Panc1 (cell line): Measurements from ENCODE around the gene FCAMR. TPM values are rescaled to one million over a fixed set of nuclear protein-coding genes. Genes with fewer than 3 reads are reported as not detected.

Source experiments
- ATAC-seq: fragments of 200-7000 bp; cut with Tn5 transposase; 2 replicates; pipeline ENCODE4 v1.9.1; 2020; ENCODE audit warnings: mild to moderate bottlenecking, moderate library complexity
- BruUV-seq: library from RNA; stranded (reverse); fragments of 400-500 nt; replicated peaks from 2 replicates; lab custom pipeline; 2021; lab: Mats Ljungman, UMichigan
- CTCF ChIA-PET: fragments of 300-600 bp; sonication (Branson Sonifier 250); formaldehyde crosslinking; loops from one replicate; lab custom pipeline; 2022; ENCODE audit warnings: antibody characterized with exemption; lab: Charles Lee
- POLR2A ChIA-PET: fragments of 300-600 bp; sonication (Branson Sonifier 250); formaldehyde crosslinking; loops from one replicate; lab custom pipeline; 2022; ENCODE audit warnings: antibody characterized with exemption; lab: Charles Lee
- DNase-seq: peaks from one replicate; pipeline ENCODE4 v3.0.0-alpha.2; 2010; ENCODE audit warnings: low read depth, low spot score
- H3K27ac ChIP-seq: 2 replicates; pipeline ENCODE4 v1.5.1; 2011; ENCODE audit warnings: mild to moderate bottlenecking, low read length, inconsistent platforms
- H3K27me3 ChIP-seq: fragments of 200-500 bp; sonication (Bioruptor generic); 2 replicates; pipeline ENCODE4 v1.6.0; 2014; ENCODE audit warnings: low read length, inconsistent platforms; ENCODE audit not compliant: control insufficient read depth, insufficient read depth
- H3K36me3 ChIP-seq: fragments of 200-500 bp; sonication (Bioruptor generic); 2 replicates; pipeline ENCODE4 v1.5.1; 2014; ENCODE audit warnings: inconsistent platforms, mild to moderate bottlenecking, low read length, moderate library complexity; ENCODE audit not compliant: control insufficient read depth, insufficient read depth
- H3K4me1 ChIP-seq: 2 replicates; pipeline ENCODE4 v1.5.1; 2011; ENCODE audit warnings: inconsistent platforms, mild to moderate bottlenecking, low read length, moderate library complexity; ENCODE audit not compliant: control insufficient read depth, insufficient read depth
- H3K4me3 ChIP-seq, 2 experiments: 2 replicates each; pipeline ENCODE4 v1.5.1; 2011 to 2012; ENCODE audit warnings: low read depth in 2 of 2, low read length in 2 of 2, mild to moderate bottlenecking in 2 of 2, inconsistent platforms in 1 of 2, moderate library complexity in 1 of 2
- H3K9me3 ChIP-seq: fragments of 200-500 bp; sonication (Bioruptor generic); 2 replicates; pipeline ENCODE4 v1.5.1; 2014; ENCODE audit warnings: low read depth, mild to moderate bottlenecking, inconsistent platforms, low read length, moderate library complexity; ENCODE audit not compliant: control insufficient read depth, insufficient read depth
- CTCF ChIP-seq: fragments of 450-650 bp; IDR thresholded peaks from 2 replicates; pipeline ENCODE4 v1.5.1; 2017; ENCODE audit warnings: mild to moderate bottlenecking
- POLR2AphosphoS5 ChIP-seq: IDR thresholded peaks from 2 replicates; pipeline ENCODE4 v1.6.1; 2012; ENCODE audit warnings: mild to moderate bottlenecking, low read depth, low read length, moderate library complexity
- REST ChIP-seq, 2 experiments: IDR thresholded peaks; 2 replicates each; pipeline ENCODE4 v1.6.1; 2011 to 2012; ENCODE audit warnings: low read depth in 2 of 2, control low read depth in 1 of 2, low read length in 1 of 2, mild to moderate bottlenecking in 1 of 2, moderate library complexity in 1 of 2; ENCODE audit not compliant: insufficient read depth in 1 of 2
- SIN3A ChIP-seq: IDR thresholded peaks from 2 replicates; pipeline ENCODE4 v1.6.1; 2012; ENCODE audit warnings: low read depth, mild to moderate bottlenecking, low read length, moderate library complexity, borderline replicate concordance; ENCODE audit not compliant: insufficient read depth
- TCF7L2 ChIP-seq: IDR thresholded peaks from 2 replicates; pipeline ENCODE4 v1.6.1; 2011; ENCODE audit warnings: mild to moderate bottlenecking, low read depth, low read length, inconsistent platforms
- in situ Hi-C: cut with HindIII; loops from 2 replicates; pipeline ENCODE4 v1.10.0; 2016; ENCODE audit warnings: low sequenced_read_pairs, low pct_unique_long_range_greater_than_20kb
- intact Hi-C: fragments of 100-400 bp; cut with micrococcal nuclease; formaldehyde crosslinking; loops from one replicate; pipeline ENCODE4 v1.10.0; 2022; ENCODE audit not compliant: unreplicated experiment
- total RNA-seq: library from RNA; stranded (reverse); gene quantifications from one replicate; pipeline ENCODE4 v1.2.1, GENCODE V29; 2021; ENCODE audit not compliant: unreplicated experiment

The FCAMR gene
- total RNA-seq, 1 experiment from 2014 or later: not detected

- Histone ChIP-seq H3K36me3 (no peaks in the 10 kb centered on the region), H3K4me3 (no peak overlapping the region), H3K4me1 (no peaks in the 10 kb centered on the region), H3K27ac (no peak overlapping the region), H3K27me3 (peaks cover 18% of the 10 kb centered on the region), H3K9me3 (no peaks in the 10 kb centered on the region)
- ChIA-PET POLR2A (no interaction called here), CTCF (no interaction called here)
- intact Hi-C loops (no loop called here), in situ Hi-C loops (no loop called here)
- TF ChIP-seq TCF7L2 (no peak), SIN3A (no peak), REST (IDR thresholded peaks at IDR 0.05; ENCODE audit: insufficient read depth in 1 of 2, low read depth in 2 of 2, low read length in 1 of 2) (no peak), CTCF (no peak), POLR2AphosphoS5 (no peak)
- no TSS peak for BruUV-seq
- ATAC-seq (no peak), DNase-seq (no peak)
Observed at GRCh38 chr1:206975306-206975705, 5.0 kb upstream of the FCAMR start.

- no peak overlapping the region for H3K27ac ChIP-seq
- TF ChIP-seq REST (IDR thresholded peaks at IDR 0.05; ENCODE audit: insufficient read depth in 1 of 2, low read depth in 2 of 2, low read length in 1 of 2) (no peak), CTCF (no peak), TCF7L2 (no peak), POLR2AphosphoS5 (no peak), SIN3A (no peak)
- DNase-seq (no peak), ATAC-seq (no peak)
- H3K9me3 ChIP-seq: no peaks in the 10 kb centered on the region
- ChIA-PET CTCF (no interaction called here), POLR2A (no interaction called here)
- BruUV-seq: no TSS peak
- H3K27me3 ChIP-seq: peaks cover 17% of the 10 kb centered on the region
- intact Hi-C loops: no loop called here
- no peaks in the 10 kb centered on the region for H3K36me3 ChIP-seq
- in situ Hi-C loops: no loop called here
- no peak overlapping the region for H3K4me3 ChIP-seq
- H3K4me1 ChIP-seq: no peaks in the 10 kb centered on the region
Observed at GRCh38 chr1:206974140-206974539, 3.9 kb upstream of the FCAMR start.
